ENCODE data around the gene CKAP2L.

CKAP2L gene

GRCh38 chr2:112705575-112705974 is 58.8 kb downstream of the CKAP2L start:
- Histone ChIP-seq H3K27ac (no peak overlapping the region), H3K36me3 (no peaks in the 10 kb centered on the region), H3K4me3 (ENCODE audit: low read depth, low read length) (no peak overlapping the region), H3K27me3 (ENCODE audit: insufficient read depth, low read depth, severe bottlenecking) (no peaks in the 10 kb centered on the region), H3K9me3 (ENCODE audit: severe bottlenecking) (no peaks in the 10 kb centered on the region)
- no peak for TF ChIP-seq CTCF (IDR thresholded peaks at IDR 0.05; ENCODE audit: low read depth, low read length)
- no peak for DNase-seq

GRCh38 chr2:112703684-112704083 is 60.7 kb downstream of the CKAP2L start:
- Histone ChIP-seq H3K9me3 (ENCODE audit: severe bottlenecking) (no peaks in the 10 kb centered on the region), H3K36me3 (no peaks in the 10 kb centered on the region), H3K27me3 (ENCODE audit: insufficient read depth, low read depth, severe bottlenecking) (no peaks in the 10 kb centered on the region), H3K4me3 (ENCODE audit: low read depth, low read length) (no peak overlapping the region), H3K27ac (no peak overlapping the region)
- no peak for DNase-seq
- no peak for TF ChIP-seq CTCF (IDR thresholded peaks at IDR 0.05; ENCODE audit: low read depth, low read length)

GRCh38 chr2:112701052-112701451 is 63.4 kb downstream of the CKAP2L start:
- no peak overlapping the region for H3K4me3 ChIP-seq (ENCODE audit: low read depth, low read length)
- H3K27ac ChIP-seq = no peak overlapping the region
- H3K9me3 ChIP-seq (ENCODE audit: severe bottlenecking) = no peaks in the 10 kb centered on the region
- no peak for TF ChIP-seq CTCF (IDR thresholded peaks at IDR 0.05; ENCODE audit: low read depth, low read length)
- DNase-seq = no peak
- no peaks in the 10 kb centered on the region for H3K36me3 ChIP-seq
- no peaks in the 10 kb centered on the region for H3K27me3 ChIP-seq (ENCODE audit: insufficient read depth, low read depth, severe bottlenecking)

- Histone ChIP-seq H3K4me3 (ENCODE audit: low read depth, low read length) (no peak overlapping the region), H3K36me3 (no peaks in the 10 kb centered on the region), H3K27ac (no peak overlapping the region), H3K9me3 (ENCODE audit: severe bottlenecking) (no peaks in the 10 kb centered on the region), H3K27me3 (ENCODE audit: insufficient read depth, low read depth, severe bottlenecking) (no peaks in the 10 kb centered on the region)
- no peak for DNase-seq
- TF ChIP-seq CTCF (IDR thresholded peaks at IDR 0.05; ENCODE audit: low read depth, low read length) = no peak
These were observed 64.3 kb downstream of the CKAP2L start for GRCh38 chr2:112699984-112700667.

GRCh38 chr2:112698834-112699515 is 65.4 kb downstream of the CKAP2L start:
- Histone ChIP-seq H3K4me3 (ENCODE audit: low read depth, low read length) (no peak overlapping the region), H3K27me3 (ENCODE audit: insufficient read depth, low read depth, severe bottlenecking) (no peaks in the 10 kb centered on the region), H3K36me3 (no peaks in the 10 kb centered on the region), H3K9me3 (ENCODE audit: severe bottlenecking) (no peaks in the 10 kb centered on the region), H3K27ac (no peak overlapping the region)
- no peak for DNase-seq
- no peak for TF ChIP-seq CTCF (IDR thresholded peaks at IDR 0.05; ENCODE audit: low read depth, low read length)

All from WERI-Rb-1 (cell line).